Endodermal cell (in vitro differentiated cells): ENCODE data around the gene TMEM204. TPM values are rescaled to one million over a fixed set of nuclear protein-coding genes. Genes with fewer than 3 reads are reported as not detected.

Experiments used
- DNase-seq: peaks from one replicate; pipeline ENCODE4 v3.0.0-alpha.2; 2017
- H3K27ac ChIP-seq: 2 replicates; pipeline ENCODE4 v1.5.1; 2013; ENCODE audit warnings: mild to moderate bottlenecking, low read depth, low read length, moderate library complexity
- H3K27me3 ChIP-seq: 2 replicates; pipeline ENCODE4 v1.6.1; 2013; ENCODE audit warnings: mild to moderate bottlenecking, low read length, moderate library complexity; ENCODE audit not compliant: insufficient read depth, control insufficient read depth, poor library complexity, severe bottlenecking
- H3K36me3 ChIP-seq: 2 replicates; pipeline ENCODE4 v1.7.0; 2013; ENCODE audit warnings: mild to moderate bottlenecking, low read length, moderate library complexity; ENCODE audit not compliant: control insufficient read depth, insufficient read depth
- H3K4me1 ChIP-seq: one replicate; pipeline ENCODE4 v1.7.0; 2013; ENCODE audit warnings: low read length; ENCODE audit not compliant: control insufficient read depth, insufficient read depth
- H3K4me3 ChIP-seq: 2 replicates; pipeline ENCODE4 v1.5.1; 2013; ENCODE audit warnings: mild to moderate bottlenecking, low read length, moderate library complexity
- H3K9ac ChIP-seq: 2 replicates; pipeline ENCODE4 v1.6.1; 2013; ENCODE audit warnings: mild to moderate bottlenecking, low read length, moderate library complexity; ENCODE audit not compliant: poor library complexity, severe bottlenecking; ENCODE audit errors: extremely low read depth
- H3K9me3 ChIP-seq: 2 replicates; pipeline ENCODE4 v1.6.1; 2013; ENCODE audit warnings: mild to moderate bottlenecking, low read length, moderate library complexity; ENCODE audit not compliant: control insufficient read depth
- H3K27ac Mint-ChIP-seq: 2 replicates; pipeline ENCODE4 v1.8.0; 2020; ENCODE audit warnings: mixed read lengths
- H3K27me3 Mint-ChIP-seq: 2 replicates; pipeline ENCODE4 v1.8.0; 2021; ENCODE audit warnings: mild to moderate bottlenecking, mixed read lengths; ENCODE audit not compliant: insufficient read depth
- H3K36me3 Mint-ChIP-seq: 2 replicates; pipeline ENCODE4 v1.8.0; 2020; ENCODE audit warnings: low read depth, mixed read lengths
- H3K4me1 Mint-ChIP-seq: 2 replicates; pipeline ENCODE4 v1.8.0; 2020; ENCODE audit warnings: mixed read lengths
- H3K4me3 Mint-ChIP-seq: 2 replicates; pipeline ENCODE4 v1.8.0; 2020; ENCODE audit warnings: mild to moderate bottlenecking, moderate library complexity, mixed read lengths
- H3K9me3 Mint-ChIP-seq: 2 replicates; pipeline ENCODE4 v1.8.0; 2020; ENCODE audit warnings: mild to moderate bottlenecking, mixed read lengths
- WGBS, 2 experiments: methylation state at CpG; one replicate each; pipeline versions ENCODE4 v1.1.5 to v1.1.7; 2013; ENCODE audit warnings: missing lambda C conversion rate in 2 of 2, mixed read lengths in 1 of 2; ENCODE audit not compliant: insufficient coverage in 1 of 2, insufficient read length in 1 of 2; 5-methylcytosine and 5-hydroxymethylcytosine counted together
- total RNA-seq, 2 donors: library from RNA; stranded (reverse); fragmentation: NEBNext Ultra II Directional in 1 of 2; extraction: Animal tissue kit (Norgen Biotek cat#: 25700) in 1 of 2; gene quantifications; 2 replicates in 1 of 2; 3 replicates in 1 of 2; pipeline ENCODE4 v1.2.1, GENCODE V29; 2021
- TF ChIP-seq, protein P1 (sequence below): fragments of 200-600 bp; sonication (generic); conservative IDR thresholded peaks from 2 replicates; pipeline ENCODE4 v1.5.0; 2021; ENCODE audit warnings: antibody characterized with exemption, mild to moderate bottlenecking

The TMEM204 gene
- total RNA-seq, 2 donors from 2014 or later: not detected

DNA sequence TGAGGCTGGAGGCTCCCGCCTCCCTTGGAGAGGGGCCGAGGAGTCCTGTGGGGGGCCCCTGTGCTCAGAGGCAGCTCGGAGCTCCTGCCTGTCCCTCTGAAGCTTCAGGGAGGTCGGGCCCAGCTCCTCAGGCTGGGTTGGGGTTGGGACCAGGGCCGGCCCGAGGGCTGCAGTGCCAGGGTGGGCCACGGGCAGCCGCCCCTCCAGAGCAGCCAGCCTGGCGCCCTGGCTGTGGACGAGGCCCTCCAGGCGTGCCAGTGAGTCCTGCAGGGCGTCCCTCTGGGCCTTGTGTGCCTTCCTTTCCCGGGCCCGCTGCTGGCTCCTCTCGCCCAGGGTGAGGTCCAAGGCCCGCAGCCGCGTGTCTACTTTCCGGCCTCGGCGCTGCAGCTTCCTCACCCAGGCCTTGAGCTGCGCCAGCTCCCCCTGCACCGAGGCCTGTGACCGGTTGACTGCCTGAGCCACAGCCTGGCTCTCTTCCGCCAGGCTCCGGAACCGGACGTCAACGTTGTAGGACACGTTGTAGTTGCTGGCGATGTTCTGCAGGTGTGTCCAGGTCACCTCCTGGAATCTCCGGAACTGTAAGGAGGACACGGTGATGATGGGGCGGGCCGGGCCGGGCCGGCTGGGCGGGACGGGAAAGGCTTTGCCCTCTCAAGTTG is 45.9 kb upstream of the TMEM204 start:
- no peaks in the 10 kb centered on the region for H3K9me3 Mint-ChIP-seq
- WGBS, 2 experiments: 92 to 93% methylated on average over 38 to 39 of the region's 39 CpGs
- no peaks in the 10 kb centered on the region for H3K36me3 ChIP-seq
- no peaks in the 10 kb centered on the region for H3K36me3 Mint-ChIP-seq
- peaks cover 7% of the 10 kb centered on the region for H3K27me3 ChIP-seq
- H3K4me3 ChIP-seq: no peak overlapping the region
- no peak for DNase-seq
- no peaks in the 10 kb centered on the region for H3K9me3 ChIP-seq
- TF ChIP-seq, protein P1, sequence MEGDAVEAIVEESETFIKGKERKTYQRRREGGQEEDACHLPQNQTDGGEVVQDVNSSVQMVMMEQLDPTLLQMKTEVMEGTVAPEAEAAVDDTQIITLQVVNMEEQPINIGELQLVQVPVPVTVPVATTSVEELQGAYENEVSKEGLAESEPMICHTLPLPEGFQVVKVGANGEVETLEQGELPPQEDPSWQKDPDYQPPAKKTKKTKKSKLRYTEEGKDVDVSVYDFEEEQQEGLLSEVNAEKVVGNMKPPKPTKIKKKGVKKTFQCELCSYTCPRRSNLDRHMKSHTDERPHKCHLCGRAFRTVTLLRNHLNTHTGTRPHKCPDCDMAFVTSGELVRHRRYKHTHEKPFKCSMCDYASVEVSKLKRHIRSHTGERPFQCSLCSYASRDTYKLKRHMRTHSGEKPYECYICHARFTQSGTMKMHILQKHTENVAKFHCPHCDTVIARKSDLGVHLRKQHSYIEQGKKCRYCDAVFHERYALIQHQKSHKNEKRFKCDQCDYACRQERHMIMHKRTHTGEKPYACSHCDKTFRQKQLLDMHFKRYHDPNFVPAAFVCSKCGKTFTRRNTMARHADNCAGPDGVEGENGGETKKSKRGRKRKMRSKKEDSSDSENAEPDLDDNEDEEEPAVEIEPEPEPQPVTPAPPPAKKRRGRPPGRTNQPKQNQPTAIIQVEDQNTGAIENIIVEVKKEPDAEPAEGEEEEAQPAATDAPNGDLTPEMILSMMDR: no peak
- no peaks in the 10 kb centered on the region for H3K4me1 Mint-ChIP-seq
- no peak overlapping the region for H3K27ac Mint-ChIP-seq
- peaks cover 24% of the 10 kb centered on the region for H3K27me3 Mint-ChIP-seq
- H3K4me1 ChIP-seq: peaks cover under 1% of the 10 kb centered on the region
- no peak overlapping the region for H3K27ac ChIP-seq
- H3K4me3 Mint-ChIP-seq: no peak overlapping the region
- no peak overlapping the region for H3K9ac ChIP-seq

GRCh38 chr16:1488054-1488601 is 45.3 kb upstream of the TMEM204 start:
- H3K4me1 Mint-ChIP-seq: no peaks in the 10 kb centered on the region
- DNase-seq: no peak
- WGBS, 2 experiments: 93 to 96% methylated on average over 23 to 24 of the region's 24 CpGs
- peaks cover 22% of the 10 kb centered on the region for H3K27me3 Mint-ChIP-seq
- H3K4me3 Mint-ChIP-seq: no peak overlapping the region
- Histone ChIP-seq H3K9me3 (no peaks in the 10 kb centered on the region), H3K36me3 (no peaks in the 10 kb centered on the region), H3K4me1 (peaks cover 5% of the 10 kb centered on the region), H3K9ac (no peak overlapping the region), H3K27ac (no peak overlapping the region), H3K4me3 (no peak overlapping the region), H3K27me3 (peaks cover 7% of the 10 kb centered on the region)
- TF ChIP-seq, protein P1: no peak
- H3K36me3 Mint-ChIP-seq: no peaks in the 10 kb centered on the region
- no peaks in the 10 kb centered on the region for H3K9me3 Mint-ChIP-seq
- no peak overlapping the region for H3K27ac Mint-ChIP-seq

DNA sequence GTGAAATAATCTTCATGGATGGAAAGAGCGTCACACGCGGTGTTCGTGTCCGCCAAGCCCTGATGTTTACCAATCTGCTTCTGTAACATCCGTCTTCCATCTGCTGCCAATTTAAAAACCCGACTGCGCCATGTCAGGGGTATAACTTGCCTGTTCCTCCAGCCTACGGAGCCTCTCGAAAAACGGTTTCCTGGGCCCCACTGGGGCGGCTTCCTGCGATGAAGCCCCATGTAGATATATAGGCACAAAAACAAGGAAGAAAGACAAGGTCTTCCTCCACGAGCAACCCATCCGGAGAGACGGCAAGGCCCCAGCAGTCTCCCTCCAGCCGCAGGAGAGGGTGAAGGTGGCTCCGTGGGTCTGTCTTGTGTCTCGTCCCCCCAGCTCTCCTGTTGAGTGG is 44.8 kb upstream of the TMEM204 start, which contains the start of gene PTX4:
Gene PTX4, minus strand, starts transcription at position 326 of the 400 bp plus-strand sequence. Its CDS starts 35 bp downstream, at position 291.
- Histone ChIP-seq H3K4me1 (peaks cover 5% of the 10 kb centered on the region), H3K4me3 (no peak within 1 kb of the TSS), H3K9me3 (no peaks in the 10 kb centered on the region), H3K9ac (no peak within 1 kb of the TSS), H3K27ac (no peak within 1 kb of the TSS), H3K36me3 (no peaks in the 10 kb centered on the region), H3K27me3 (peaks cover 5% of the 10 kb centered on the region)
- H3K9me3 Mint-ChIP-seq: no peaks in the 10 kb centered on the region
- peaks cover 18% of the 10 kb centered on the region for H3K27me3 Mint-ChIP-seq
- 92 to 93% methylated on average over 18 to 19 of the region's 19 CpGs for WGBS, 2 experiments
- no peaks in the 10 kb centered on the region for H3K36me3 Mint-ChIP-seq
- H3K4me3 Mint-ChIP-seq: no peak within 1 kb of the TSS
- no peak for DNase-seq
- H3K4me1 Mint-ChIP-seq: no peaks in the 10 kb centered on the region
- no peak within 1 kb of the TSS for H3K27ac Mint-ChIP-seq
- TF ChIP-seq, protein P1: no peak
